Pancreas (tissue), 10 donors: Measurements from ENCODE around the gene ATP8B3. TPM values are rescaled to one million over a fixed set of nuclear protein-coding genes. Genes with fewer than 3 reads are reported as not detected.

Experiments used
- ATAC-seq, 4 donors: fragments of 200-7000 bp; cut with Tn5 transposase; one replicate each; pipeline versions ENCODE4 v1.8.0 to v1.9.1; 2020; ENCODE audit warnings: mild to moderate bottlenecking in 4 of 4, moderate library complexity in 4 of 4
- DNase-seq, 6 donors: peaks; one replicate each; pipeline ENCODE4 v3.0.0-alpha.2; 2020
- FAIRE-seq: peaks from 2 replicates; lab custom pipeline; 2012; peaks lifted over from hg19 to GRCh38; lab: Jason Lieb, UNC
- H3K27ac ChIP-seq, 4 donors: fragments of 200-600 bp; sonication (generic); 1 replicate in 3 of 4; 2 replicates in 1 of 4; pipeline versions ENCODE4 v1.5.0 to v1.8.0; 2020
- H3K27me3 ChIP-seq, 4 donors: fragments of 200-600 bp; one replicate each; pipeline ENCODE4 v1.8.0; 2021
- H3K36me3 ChIP-seq, 3 donors: fragments of 200-600 bp; sonication (generic) in 1 of 3; one replicate each; pipeline versions ENCODE4 v1.5.0 to v1.8.0; 2020 to 2021
- H3K4me1 ChIP-seq, 3 donors: fragments of 200-600 bp; one replicate each; pipeline ENCODE4 v1.8.0; 2021
- H3K4me3 ChIP-seq, 4 donors: fragments of 200-600 bp; sonication (generic) in 2 of 4; one replicate each; pipeline versions ENCODE4 v1.5.0 to v1.8.0; 2020 to 2021
- H3K9me3 ChIP-seq, 4 donors: fragments of 200-600 bp; one replicate each; pipeline ENCODE4 v1.8.0; 2021
- CTCF ChIP-seq, 4 donors: fragments of 200-600 bp; sonication (generic) in 3 of 4; IDR thresholded peaks; one replicate each; pipeline versions ENCODE4 v1.5.0 to v1.8.0; 2021; ENCODE audit warnings: antibody characterized with exemption in 4 of 4
- WGBS, 2 donors: extraction: QIAGEN DNeasy Blood & Tissue Kit; methylation state at CpG; one replicate each; pipeline ENCODE4 v1.1.7; 2013; 5-methylcytosine and 5-hydroxymethylcytosine counted together
- intact Hi-C, 3 donors: fragments of 100-400 bp; cut with DNase I; formaldehyde crosslinking; loops; one replicate each; pipeline versions ENCODE4 v1.11.1 to v1.14.2; 2022
- polyA plus RNA-seq, 2 donors: library from polyadenylated mRNA; stranded (reverse); fragments of 200-250 nt; gene quantifications; one replicate each; pipeline ENCODE4 v1.2.3, GENCODE V29; 2013
- total RNA-seq, 6 donors: library from RNA; stranded (reverse); fragmentation: NEBNext Ultra II Directional in 4 of 6; extraction: Animal tissue kit (Norgen Biotek cat#: 25700) in 4 of 6; gene quantifications; one replicate each; pipeline versions ENCODE4 v1.2.1 to v1.2.4, GENCODE V29; 2021 to 2023
- donor health status: healthy with polysubstance abuse.
- donor health status: DM: no; HTN: no; CAD: no; lungs with moderate emphysema.
- donor health status: DM: no; HTN: no; CAD: no.
- donor health status: control.
- donor health status: control.
- donor health status: Bipolar disorder and iron deficiency.
- donor health status: DM: yes; HTN: yes; CAD: no.
- donor health status: DM: no; HTN: no; CAD: no.
- donor health status: DM: no; HTN: no; CAD: no.
- donor health status: DM: yes; HTN: yes; CAD: no.

The ATP8B3 gene
- total and polyA plus RNA-seq, 8 donors = 0.32 to 1.1 (median 0.54) TPM

GRCh38 chr19:1747285-1748114 lies 64.6 kb downstream of the ATP8B3 start:
- no peak overlapping the region for H3K4me3 ChIP-seq
- H3K36me3 ChIP-seq = no peaks in the 10 kb centered on the region
- H3K27ac ChIP-seq = no peak overlapping the region
- H3K4me1 ChIP-seq = peaks cover 0 to 20% (median 4%) of the 10 kb centered on the region in 3 donors
- H3K9me3 ChIP-seq = no peaks in the 10 kb centered on the region
- 5 to 8% methylated on average over 15 to 22 of the region's 22 CpGs for WGBS, 2 donors
- DNase-seq (peak in 3 of 6 donors; percentile 26 to 70 (median 43)), FAIRE-seq (no peak), ATAC-seq (peak; percentile 54 to 78 (median 65))
- intact Hi-C loops = no loop called here
- H3K27me3 ChIP-seq = peaks cover 0 to 50% (median 11%) of the 10 kb centered on the region in 4 donors
- TF ChIP-seq CTCF (IDR thresholded peaks at IDR 0.05) = no peak

GRCh38 chr19:1746401-1747284 lies 65.4 kb downstream of the ATP8B3 start:
- no peak for FAIRE-seq
- Histone ChIP-seq H3K4me1 (peaks cover 0 to 20% (median 4%) of the 10 kb centered on the region in 3 donors), H3K4me3 (no peak overlapping the region), H3K36me3 (no peaks in the 10 kb centered on the region), H3K9me3 (no peaks in the 10 kb centered on the region), H3K27ac (no peak overlapping the region), H3K27me3 (peaks cover 0 to 44% (median 11%) of the 10 kb centered on the region in 4 donors)
- DNase-seq = peak in 1 of 6 donors; percentile 61
- 4 to 5% methylated on average over 31 of the region's 31 CpGs for WGBS, 2 donors
- no peak for TF ChIP-seq CTCF (IDR thresholded peaks at IDR 0.05)
- ATAC-seq = peak in 3 of 4 donors; percentile 19 to 50 (median 40)
- intact Hi-C loops = no loop called here

GRCh38 chr19:1745589-1746031 lies 66.5 kb downstream of the ATP8B3 start:
- Histone ChIP-seq H3K4me1 (peaks cover 0 to 20% (median 4%) of the 10 kb centered on the region in 3 donors), H3K36me3 (no peaks in the 10 kb centered on the region), H3K4me3 (no peak overlapping the region), H3K27ac (no peak overlapping the region), H3K9me3 (no peaks in the 10 kb centered on the region), H3K27me3 (peaks cover 0 to 35% (median 11%) of the 10 kb centered on the region in 4 donors)
- FAIRE-seq (no peak), ATAC-seq (no peak), DNase-seq (no peak)
- TF ChIP-seq CTCF (IDR thresholded peaks at IDR 0.05) = no peak
- WGBS, 2 donors = 3% methylated on average over 14 of the region's 14 CpGs
- intact Hi-C loops = no loop called here

- FAIRE-seq = no peak
- H3K27me3 ChIP-seq = peaks cover 0 to 28% (median 8%) of the 10 kb centered on the region in 4 donors
Observed at GRCh38 chr19:1744822-1745563, 67.1 kb downstream of the ATP8B3 start.

More at GRCh38 chr19:1744822-1745563, 67.1 kb downstream of the ATP8B3 start:
- WGBS, 2 donors = 7 to 8% methylated on average over 19 of the region's 19 CpGs
- no peaks in the 10 kb centered on the region for H3K36me3 ChIP-seq
- H3K27ac ChIP-seq = no peak overlapping the region
- H3K4me3 ChIP-seq = no peak overlapping the region
- ATAC-seq (no peak), DNase-seq (no peak)
- TF ChIP-seq CTCF (IDR thresholded peaks at IDR 0.05) = no peak
- no peaks in the 10 kb centered on the region for H3K9me3 ChIP-seq
- peaks cover 0 to 19% (median 4%) of the 10 kb centered on the region in 3 donors for H3K4me1 ChIP-seq
- intact Hi-C loops = no loop called here
